CD4-positive, CD25-positive, alpha-beta regulatory T cell (primary cell): ENCODE data around the gene ULK4. TPM values are rescaled to one million over a fixed set of nuclear protein-coding genes. Genes with fewer than 3 reads are reported as not detected.
"Not testable (repeated sequence)": the region's sequence is repeated elsewhere in the genome, so short reads cannot be mapped to it uniquely, and the experiment has no call there.

ENCODE experiments used
- ATAC-seq, 2 donors: fragments of 150-1000 bp; cut with Tn5 transposase; one replicate each; pipeline ENCODE4 v1.10.0; 2021; ENCODE audit warnings: low read depth in 2 of 2, moderate number of reproducible peaks in 2 of 2, moderate library complexity in 1 of 2
- DNase-seq, 3 donors: peaks; one replicate each; pipeline versions ENCODE4 v3.0.0 to v3.0.0-alpha.2; 2012 to 2022; ENCODE audit warnings: mixed read lengths in 1 of 3
- H3K27ac ChIP-seq: one replicate; pipeline ENCODE4 v1.7.0; 2013; ENCODE audit warnings: mild to moderate bottlenecking, low read length; ENCODE audit not compliant: insufficient read depth, poor library complexity, severe bottlenecking
- H3K27me3 ChIP-seq: one replicate; pipeline ENCODE4 v1.7.0; 2013; ENCODE audit warnings: low read length; ENCODE audit not compliant: control insufficient read depth, insufficient read depth
- H3K36me3 ChIP-seq: one replicate; pipeline ENCODE4 v1.7.0; 2013; ENCODE audit warnings: mild to moderate bottlenecking, low read length, moderate library complexity; ENCODE audit not compliant: control insufficient read depth, insufficient read depth
- H3K4me1 ChIP-seq: 2 replicates; pipeline ENCODE4 v1.7.0; 2013; ENCODE audit warnings: mild to moderate bottlenecking, low read length; ENCODE audit not compliant: insufficient read depth, control insufficient read depth, poor library complexity, severe bottlenecking
- H3K4me3 ChIP-seq: one replicate; pipeline ENCODE4 v1.7.0; 2013; ENCODE audit warnings: low read depth, mild to moderate bottlenecking, low read length, moderate library complexity
- H3K9me3 ChIP-seq, 2 experiments: 1 replicate in 1 of 2; 2 replicates in 1 of 2; pipeline ENCODE4 v1.7.0; 2013; ENCODE audit warnings: low read length in 2 of 2, mild to moderate bottlenecking in 1 of 2, moderate library complexity in 1 of 2; ENCODE audit not compliant: control insufficient read depth in 2 of 2
- H3K27ac Mint-ChIP-seq, 3 donors: one replicate each; pipeline ENCODE4 v1.8.0; 2020 to 2022; ENCODE audit warnings: mild to moderate bottlenecking in 3 of 3, mixed read lengths in 3 of 3, moderate library complexity in 2 of 3
- H3K27me3 Mint-ChIP-seq: one replicate; pipeline ENCODE4 v1.8.0; 2022; ENCODE audit warnings: mild to moderate bottlenecking, mixed read lengths
- H3K36me3 Mint-ChIP-seq: one replicate; pipeline ENCODE4 v1.8.0; 2020; ENCODE audit warnings: mixed read lengths
- H3K4me1 Mint-ChIP-seq, 4 donors: one replicate each; pipeline ENCODE4 v1.8.0; 2020 to 2022; ENCODE audit warnings: mixed read lengths in 4 of 4, mild to moderate bottlenecking in 1 of 4
- H3K4me3 Mint-ChIP-seq, 4 donors: one replicate each; pipeline ENCODE4 v1.8.0; 2020 to 2022; ENCODE audit warnings: mild to moderate bottlenecking in 4 of 4, mixed read lengths in 4 of 4, moderate library complexity in 3 of 4
- H3K9me3 Mint-ChIP-seq, 7 donors: one replicate each; pipeline ENCODE4 v1.8.0; 2020 to 2022; ENCODE audit warnings: mixed read lengths in 7 of 7, mild to moderate bottlenecking in 3 of 7, moderate library complexity in 2 of 7
- polyA plus RNA-seq, 4 donors: library from polyadenylated mRNA; unstranded; fragments of 300-500 nt; fragmentation: Illumina TruSeq; gene quantifications; one replicate each; pipeline ENCODE4 v1.2.3, GENCODE V29; 2021
- total RNA-seq: library from RNA; stranded (reverse); gene quantifications from one replicate; pipeline ENCODE4 v1.2.3, GENCODE V29; 2022

ULK4 gene
- total and polyA plus RNA-seq, 5 donors from 2014 or later = 9.3 to 27.2 (median 11.1) TPM

DNA sequence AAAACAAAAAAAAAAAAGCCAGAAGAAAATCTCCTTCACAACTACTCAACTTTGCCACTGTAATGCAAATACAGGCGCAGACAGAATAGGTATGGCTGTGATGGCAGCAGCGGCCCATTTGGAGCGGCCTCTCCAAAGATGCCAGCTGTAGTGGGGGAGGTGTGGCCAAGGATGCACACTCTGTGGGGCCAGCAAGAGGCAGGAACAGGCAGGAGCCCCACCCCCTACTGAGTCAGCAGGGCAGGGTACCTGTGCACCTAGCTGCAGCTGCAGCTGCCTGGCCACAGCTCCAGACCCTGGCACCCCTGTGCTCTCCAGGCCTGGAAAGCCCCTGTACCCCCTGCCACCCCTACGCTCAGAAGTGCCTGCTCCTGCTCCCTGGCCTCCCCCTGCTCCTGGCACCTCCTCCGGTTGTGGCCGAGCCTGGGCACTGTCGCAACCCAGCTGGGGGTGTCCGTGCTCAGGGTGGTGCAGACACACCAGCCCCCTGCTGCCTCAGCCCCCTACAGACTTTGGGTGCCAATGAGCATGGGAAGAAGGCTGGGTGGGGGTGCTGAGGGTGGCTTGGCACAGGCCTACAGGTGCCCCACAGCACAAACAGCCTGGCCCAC is 312.7 kb downstream of the ULK4 start:
- Mint-ChIP-seq H3K9me3 (peaks cover 0 to 14% (median 4%) of the 10 kb centered on the region in 7 donors), H3K27me3 (no peaks in the 10 kb centered on the region), H3K4me3 (no peak overlapping the region), H3K36me3 (peaks cover 4% of the 10 kb centered on the region), H3K27ac (no peak overlapping the region), H3K4me1 (peaks cover 0 to 1% (median 0%) of the 10 kb centered on the region in 4 donors)
- H3K9me3 ChIP-seq = no peaks in the 10 kb centered on the region
- no peaks in the 10 kb centered on the region for H3K4me1 ChIP-seq
- no peak overlapping the region for H3K27ac ChIP-seq
- H3K27me3 ChIP-seq = no peaks in the 10 kb centered on the region
- no peaks in the 10 kb centered on the region for H3K36me3 ChIP-seq
- no peak for ATAC-seq
- no peak for DNase-seq
- H3K4me3 ChIP-seq = no peak overlapping the region

DNA sequence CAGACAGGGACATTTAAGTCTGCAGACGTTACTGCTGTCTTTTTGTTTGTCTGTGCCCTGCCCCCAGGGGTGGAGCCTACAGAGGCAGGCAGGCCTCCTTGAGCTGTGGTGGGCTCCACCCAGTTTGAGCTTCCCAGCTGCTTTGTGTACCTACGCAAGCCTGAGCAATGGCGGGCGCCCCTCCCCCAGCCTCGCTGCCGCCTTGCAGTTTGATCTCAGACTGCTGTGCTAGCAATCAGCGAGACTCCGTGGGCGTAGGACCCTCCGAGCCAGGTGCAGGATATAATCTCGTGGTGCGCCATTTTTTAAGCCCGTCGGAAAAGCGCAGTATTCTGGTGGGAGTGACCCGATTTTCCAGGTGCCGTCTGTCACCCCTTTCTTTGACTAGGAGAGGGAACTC is 314.2 kb downstream of the ULK4 start:
- not testable (repeated sequence) for H3K4me3 Mint-ChIP-seq, H3K27ac ChIP-seq, H3K36me3 Mint-ChIP-seq, DNase-seq, H3K4me1 Mint-ChIP-seq, H3K36me3 ChIP-seq, H3K27ac Mint-ChIP-seq, H3K9me3 ChIP-seq, H3K27me3 ChIP-seq, H3K4me1 ChIP-seq, H3K4me3 ChIP-seq, ATAC-seq, H3K27me3 Mint-ChIP-seq
- peaks cover 0 to 16% (median 4%) of the 10 kb centered on the region in 7 donors for H3K9me3 Mint-ChIP-seq

DNA sequence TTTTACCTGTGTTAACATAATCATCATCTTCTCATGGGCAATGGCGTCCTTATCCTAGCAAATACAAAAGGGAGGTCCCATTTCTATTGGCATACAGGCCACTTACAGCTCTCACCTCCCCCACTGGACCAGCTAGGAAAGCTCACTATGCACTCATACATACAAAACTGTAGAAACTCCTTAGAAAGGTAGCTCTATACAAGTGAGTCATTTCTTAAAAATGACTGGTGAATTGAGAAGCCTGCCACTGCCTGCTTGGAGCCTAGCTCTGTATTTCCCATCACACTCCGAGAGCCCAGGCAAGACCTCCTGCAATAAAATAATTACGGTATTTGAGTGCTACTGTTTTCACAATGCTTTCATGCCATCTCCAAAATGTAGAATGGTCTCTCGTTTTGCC is 321.8 kb downstream of the ULK4 start:
- ATAC-seq = no peak

DNA sequence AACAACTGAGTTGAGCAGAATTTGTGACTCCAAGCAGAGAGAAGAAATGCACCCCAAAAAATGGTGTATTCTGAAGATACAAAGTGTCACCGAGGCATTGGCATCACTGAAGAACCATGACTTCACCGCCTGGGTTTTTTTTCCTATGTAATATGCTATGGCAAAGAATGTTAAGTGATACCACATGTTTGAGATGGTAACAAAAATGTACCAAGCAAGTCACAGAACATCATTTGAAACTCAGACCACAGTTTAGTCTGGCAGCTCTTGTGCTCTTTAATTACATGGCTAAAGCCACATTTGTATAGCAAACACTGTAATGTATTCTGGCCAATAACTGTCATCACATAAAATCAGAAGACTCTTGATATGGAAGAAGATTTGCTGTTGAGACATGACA is 323.5 kb downstream of the ULK4 start:
- Mint-ChIP-seq H3K36me3 (no peaks in the 10 kb centered on the region), H3K4me3 (no peak overlapping the region), H3K4me1 (no peaks in the 10 kb centered on the region), H3K9me3 (peaks cover 0 to 5% (median under 1%) of the 10 kb centered on the region in 7 donors), H3K27me3 (no peaks in the 10 kb centered on the region), H3K27ac (no peak overlapping the region)
- Histone ChIP-seq H3K27ac (no peak overlapping the region), H3K9me3 (no peaks in the 10 kb centered on the region), H3K4me3 (no peak overlapping the region), H3K27me3 (no peaks in the 10 kb centered on the region), H3K4me1 (no peaks in the 10 kb centered on the region), H3K36me3 (no peaks in the 10 kb centered on the region)
- ATAC-seq = no peak
- DNase-seq = no peak

More for the DNA sequence above, 321.8 kb downstream of the ULK4 start:
- no peaks in the 10 kb centered on the region for H3K27me3 ChIP-seq
- H3K4me3 Mint-ChIP-seq = no peak overlapping the region
- H3K4me3 ChIP-seq = no peak overlapping the region
- DNase-seq = no peak
- H3K9me3 Mint-ChIP-seq = peaks cover 0 to 5% (median under 1%) of the 10 kb centered on the region in 7 donors
- H3K27ac Mint-ChIP-seq = peak overlapping the region in 1 of 3 donors; percentile 5
- no peak overlapping the region for H3K27ac ChIP-seq
- H3K36me3 Mint-ChIP-seq = no peaks in the 10 kb centered on the region
- H3K4me1 ChIP-seq = no peaks in the 10 kb centered on the region
- no peaks in the 10 kb centered on the region for H3K27me3 Mint-ChIP-seq
- H3K4me1 Mint-ChIP-seq = no peaks in the 10 kb centered on the region
- H3K9me3 ChIP-seq = no peaks in the 10 kb centered on the region
- H3K36me3 ChIP-seq = no peaks in the 10 kb centered on the region

DNA sequence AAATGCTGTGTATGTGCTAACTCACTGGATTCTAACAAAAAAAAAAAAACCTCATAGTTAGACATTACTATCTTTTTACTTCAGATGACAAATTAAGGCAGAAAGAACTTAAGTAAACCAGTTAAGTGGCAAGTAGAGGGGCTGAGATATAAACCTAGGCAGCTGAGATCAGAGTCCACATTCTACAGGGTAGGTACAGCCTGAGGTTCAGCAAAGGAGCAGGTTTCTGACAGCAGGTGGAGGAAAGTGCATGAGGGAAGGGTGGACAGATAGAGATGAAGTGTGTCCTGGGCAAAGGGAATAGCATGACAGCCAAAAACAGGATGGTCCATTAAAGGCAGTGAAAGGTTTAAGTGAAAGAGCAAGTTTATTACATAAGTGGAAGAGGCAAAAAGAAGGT is 329.2 kb downstream of the ULK4 start:
- no peaks in the 10 kb centered on the region for H3K9me3 ChIP-seq
- Mint-ChIP-seq H3K9me3 (peaks cover 0 to 1% (median 0%) of the 10 kb centered on the region in 7 donors), H3K36me3 (peaks cover 1% of the 10 kb centered on the region), H3K27ac (no peak overlapping the region), H3K4me1 (no peaks in the 10 kb centered on the region), H3K4me3 (no peak overlapping the region), H3K27me3 (no peaks in the 10 kb centered on the region)
- no peak for DNase-seq
- no peaks in the 10 kb centered on the region for H3K4me1 ChIP-seq
- no peak overlapping the region for H3K27ac ChIP-seq
- H3K27me3 ChIP-seq = no peaks in the 10 kb centered on the region
- no peaks in the 10 kb centered on the region for H3K36me3 ChIP-seq
- no peak for ATAC-seq
- no peak overlapping the region for H3K4me3 ChIP-seq

DNA sequence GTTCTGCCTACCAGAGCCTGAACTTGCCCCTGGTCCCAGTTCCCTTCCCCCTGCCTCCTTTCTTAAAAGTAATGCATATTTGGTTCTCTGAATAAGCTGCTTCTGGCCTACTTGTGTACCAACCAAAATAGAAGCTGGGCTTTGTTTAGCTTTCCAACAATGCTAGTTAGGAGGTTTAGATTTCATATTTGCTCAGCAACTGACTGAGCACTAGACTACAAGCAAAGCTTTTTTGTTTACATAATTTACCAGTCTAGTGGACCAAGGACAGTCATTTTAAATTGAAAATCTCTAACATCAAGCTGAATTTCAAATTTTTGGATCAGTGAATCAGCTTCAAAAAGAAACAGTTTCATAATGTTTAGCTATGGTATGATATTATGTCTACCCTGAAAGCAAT is 331.2 kb downstream of the ULK4 start:
- Mint-ChIP-seq H3K4me1 (no peaks in the 10 kb centered on the region), H3K9me3 (peaks cover 0 to 1% (median 0%) of the 10 kb centered on the region in 7 donors), H3K4me3 (no peak overlapping the region), H3K27ac (no peak overlapping the region), H3K36me3 (peaks cover 3% of the 10 kb centered on the region), H3K27me3 (no peaks in the 10 kb centered on the region)
- Histone ChIP-seq H3K27ac (no peak overlapping the region), H3K27me3 (no peaks in the 10 kb centered on the region), H3K4me1 (no peaks in the 10 kb centered on the region), H3K4me3 (no peak overlapping the region), H3K9me3 (no peaks in the 10 kb centered on the region), H3K36me3 (no peaks in the 10 kb centered on the region)
- DNase-seq = no peak
- no peak for ATAC-seq

DNA sequence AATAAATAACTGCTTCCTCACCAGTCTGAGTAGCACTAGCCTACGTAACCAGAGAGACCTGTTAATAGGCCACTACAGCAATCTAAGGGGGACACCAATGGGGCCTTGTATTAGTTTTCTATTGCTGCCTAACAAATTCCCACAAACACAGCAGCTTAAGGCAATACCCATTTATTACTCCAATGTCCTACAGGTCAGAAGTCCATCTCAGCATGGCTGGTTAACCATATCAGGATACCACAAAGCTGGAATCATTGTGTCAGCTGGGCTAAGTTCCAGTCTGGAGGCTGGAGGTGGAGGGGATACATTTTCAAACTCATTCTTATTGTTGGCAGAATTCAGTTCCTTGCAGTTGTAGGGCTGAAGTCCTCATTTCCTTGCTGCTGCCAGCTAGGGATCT is 331.9 kb downstream of the ULK4 start:
- no peaks in the 10 kb centered on the region for H3K36me3 ChIP-seq
- no peaks in the 10 kb centered on the region for H3K4me1 Mint-ChIP-seq
- H3K27me3 Mint-ChIP-seq = no peaks in the 10 kb centered on the region
- DNase-seq (no peak), ATAC-seq (no peak)
- H3K27me3 ChIP-seq = no peaks in the 10 kb centered on the region
- H3K27ac Mint-ChIP-seq = no peak overlapping the region
- H3K4me3 ChIP-seq = no peak overlapping the region
- no peaks in the 10 kb centered on the region for H3K9me3 ChIP-seq
- no peak overlapping the region for H3K4me3 Mint-ChIP-seq
- H3K27ac ChIP-seq = no peak overlapping the region
- peaks cover 3% of the 10 kb centered on the region for H3K36me3 Mint-ChIP-seq
- peaks cover 0 to 1% (median 0%) of the 10 kb centered on the region in 7 donors for H3K9me3 Mint-ChIP-seq
- H3K4me1 ChIP-seq = no peaks in the 10 kb centered on the region

DNA sequence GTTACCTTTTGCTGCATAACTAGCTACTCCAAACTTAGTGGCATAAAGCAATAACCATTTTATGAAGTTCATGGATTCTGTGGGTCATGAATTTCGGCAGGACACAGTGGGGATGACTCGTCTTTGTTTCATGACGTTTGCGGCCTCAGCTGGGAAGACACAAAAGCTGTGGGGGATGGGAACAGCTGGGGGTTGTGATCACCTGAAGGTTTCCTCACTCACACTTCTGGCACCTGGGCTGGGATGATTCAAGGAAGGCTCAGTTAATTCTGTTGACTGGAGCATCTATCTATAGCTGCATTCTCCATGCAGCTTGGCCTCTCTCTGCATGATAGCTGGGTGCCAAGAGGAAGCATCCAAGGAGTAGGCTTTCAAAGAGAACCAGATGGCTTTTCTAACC is 332.8 kb downstream of the ULK4 start:
- Mint-ChIP-seq H3K27ac (no peak overlapping the region), H3K4me1 (no peaks in the 10 kb centered on the region), H3K9me3 (no peaks in the 10 kb centered on the region), H3K36me3 (peaks cover 3% of the 10 kb centered on the region), H3K27me3 (no peaks in the 10 kb centered on the region), H3K4me3 (no peak overlapping the region)
- Histone ChIP-seq H3K4me1 (no peaks in the 10 kb centered on the region), H3K27me3 (no peaks in the 10 kb centered on the region), H3K9me3 (no peaks in the 10 kb centered on the region), H3K27ac (no peak overlapping the region), H3K36me3 (no peaks in the 10 kb centered on the region), H3K4me3 (no peak overlapping the region)
- no peak for DNase-seq
- no peak for ATAC-seq
